ENCODE data around the gene SEMA3D. TPM values are rescaled to one million over a fixed set of nuclear protein-coding genes. Genes with fewer than 3 reads are reported as not detected.

The SEMA3D gene
- total and polyA plus RNA-seq, 2 donors (not counting 3 experiments of a cell fraction or from before 2014, with no cell fraction given): 9.9 to 10.3 TPM

DNA sequence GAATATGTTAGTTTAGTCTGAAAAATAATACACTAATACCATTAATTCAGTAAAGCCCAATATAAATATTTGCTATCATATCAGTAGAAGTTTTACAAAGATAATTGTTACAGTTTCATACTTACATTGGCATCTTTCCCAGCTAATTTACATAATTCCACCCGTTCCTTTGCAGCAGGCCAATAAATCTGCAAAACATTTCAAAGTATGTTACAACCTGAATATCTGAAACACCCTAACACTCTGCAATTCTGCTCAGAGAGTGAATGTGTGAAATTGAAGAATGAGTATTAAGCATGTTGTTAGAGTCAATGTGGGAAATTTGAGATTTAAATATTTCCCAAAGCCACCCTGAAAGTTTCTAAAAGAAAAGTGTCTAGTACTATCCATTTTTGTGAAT is 105.5 kb downstream of the SEMA3D start:
- CTCF ChIA-PET: interaction anchor here (1.3 to 1.5 kb wide), 2 partner anchors 10 to 40 kb away, joined by 4 read pairs; no protein-coding TSS in a partner anchor
- no peaks in the 10 kb centered on the region for H3K79me2 ChIP-seq (ENCODE audit: control insufficient read depth, insufficient read depth, low read length)
- H3K36me3 ChIP-seq (ENCODE audit: control insufficient read depth in 2 of 2, extremely low read depth in 1 of 2, insufficient read depth in 2 of 2, low read length in 2 of 2): no peaks in the 10 kb centered on the region

More for the DNA sequence above, 105.5 kb downstream of the SEMA3D start:
- TF ChIP-seq EZH2 (IDR thresholded peaks at IDR 0.05; ENCODE audit: borderline replicate concordance, low read depth, low read length, severe bottlenecking): no peak
- TF ChIP-seq GATA2 (IDR thresholded peaks at IDR 0.05; ENCODE audit: insufficient read depth, insufficient read length, low read depth, low read length): no peak
- no peak for TF ChIP-seq MYC (IDR thresholded peaks at IDR 0.05; ENCODE audit: low read depth, low read length)
- no peak for TF ChIP-seq CTCF (IDR thresholded peaks at IDR 0.05; ENCODE audit: extremely low read depth in 1 of 2, insufficient read depth in 1 of 2, low read depth in 1 of 2, low read length in 2 of 2)
- no peak for TF ChIP-seq JUN (IDR thresholded peaks at IDR 0.05; ENCODE audit: borderline replicate concordance, insufficient read depth, insufficient read length, low read depth)
- TF ChIP-seq POLR2AphosphoS5 (IDR thresholded peaks at IDR 0.05; ENCODE audit: insufficient read depth, low read depth, low read length): no peak
- no peak for TF ChIP-seq FOS (IDR thresholded peaks at IDR 0.05; ENCODE audit: borderline replicate concordance, insufficient read depth, low read length)
- no TSS peak for BruUV-seq (replicated peaks)
- FAIRE-seq: no peak
- no peaks in the 10 kb centered on the region for H3K4me1 ChIP-seq (ENCODE audit: control insufficient read depth, extremely low read depth, insufficient read depth, low read length)
- dilution Hi-C loops (cut with MboI; ENCODE audit: extremely low pct_ligation_motif_present, low sequenced_read_pairs) (no loop called here), intact Hi-C loops (cut with micrococcal nuclease) (no loop called here)
- POLR2A ChIA-PET: no interaction called here
- H4K20me1 ChIP-seq (replicated peaks; ENCODE audit: control insufficient read depth, extremely low read depth, insufficient read depth, low read length): no peaks in the 10 kb centered on the region
- no peak overlapping the region for H3K4me2 ChIP-seq (ENCODE audit: insufficient read depth, low read length)
- H2AFZ ChIP-seq (ENCODE audit: low read depth, low read length): no peak overlapping the region
- DNase-seq (ENCODE audit: low read depth, low spot score): no peak
- H3K9me3 ChIP-seq (replicated peaks; ENCODE audit: control insufficient read depth, insufficient read depth, low read length): no peaks in the 10 kb centered on the region
- no peaks in the 10 kb centered on the region for H3K9me1 ChIP-seq (replicated peaks; ENCODE audit: control insufficient read depth, extremely low read depth, insufficient read depth, low read length)
- no peak overlapping the region for H3K27ac ChIP-seq (ENCODE audit: insufficient read depth, low read depth, low read length)
- no peaks in the 10 kb centered on the region for H3K27me3 ChIP-seq (ENCODE audit: control insufficient read depth in 2 of 2, insufficient read depth in 2 of 2, low read length in 2 of 2)
- no peak overlapping the region for H3K4me3 ChIP-seq (replicated peaks in 1 of 3; ENCODE audit: insufficient read depth in 1 of 3, low read depth in 1 of 3, low read length in 3 of 3)
- H3K9ac ChIP-seq (replicated peaks; ENCODE audit: extremely low read depth, insufficient read depth, low read length): no peak overlapping the region

Data from endothelial cell of umbilical vein (primary cell).